ENCODE data around the gene SLC6A3. TPM values are rescaled to one million over a fixed set of nuclear protein-coding genes. Genes with fewer than 3 reads are reported as not detected.

The SLC6A3 gene
- total RNA-seq, 4 donors from 2014 or later: not detected

DNA sequence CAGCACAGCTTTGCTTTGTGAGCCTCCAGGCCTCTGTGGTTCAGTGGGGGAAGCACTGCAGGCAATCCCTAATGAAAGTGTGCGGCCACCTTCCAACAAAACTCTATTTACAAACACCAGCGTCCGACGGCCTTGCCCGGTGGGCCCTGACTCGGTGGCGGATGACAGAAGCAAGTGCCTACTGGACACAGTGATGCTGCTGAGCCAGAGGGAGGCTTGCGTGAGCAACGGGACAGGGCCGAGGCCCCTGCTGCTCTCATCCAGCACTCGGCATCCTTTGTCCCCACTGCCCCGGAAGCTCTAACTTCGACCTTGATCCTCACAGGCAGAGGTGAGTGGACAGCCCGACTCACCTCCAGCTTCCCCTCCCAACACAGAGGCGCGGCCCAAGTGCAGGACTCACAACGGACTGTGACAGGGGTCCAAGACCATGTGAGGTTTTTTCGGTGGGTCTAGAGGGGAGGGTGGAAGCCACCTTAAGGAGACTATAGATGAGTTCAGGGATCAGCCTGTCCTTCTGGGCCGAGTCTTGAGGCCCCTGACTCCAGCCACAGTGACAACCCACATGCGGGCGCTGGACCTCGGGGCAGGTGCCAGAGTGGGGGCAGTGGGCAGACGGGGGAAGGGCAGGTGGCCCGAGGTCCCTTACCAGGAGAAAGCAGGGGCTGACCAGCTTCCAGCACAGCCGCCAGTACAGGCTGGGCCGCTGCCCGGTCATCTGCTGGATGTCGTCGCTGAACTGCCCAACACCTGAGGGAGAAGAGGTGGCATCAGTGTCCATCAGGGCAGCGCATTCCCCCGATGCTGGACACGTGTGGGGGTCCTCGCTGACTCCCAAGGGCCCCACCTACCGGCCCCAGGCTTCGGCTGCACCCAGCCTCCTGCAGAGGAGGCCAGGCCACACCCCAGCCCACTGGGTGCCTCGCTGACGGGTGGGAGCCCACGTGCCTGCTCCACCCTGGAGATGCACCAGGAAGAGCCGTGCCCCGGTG is 39.4 kb downstream of the SLC6A3 start:
- ATAC-seq (no peak), DNase-seq (no peak)

DNA sequence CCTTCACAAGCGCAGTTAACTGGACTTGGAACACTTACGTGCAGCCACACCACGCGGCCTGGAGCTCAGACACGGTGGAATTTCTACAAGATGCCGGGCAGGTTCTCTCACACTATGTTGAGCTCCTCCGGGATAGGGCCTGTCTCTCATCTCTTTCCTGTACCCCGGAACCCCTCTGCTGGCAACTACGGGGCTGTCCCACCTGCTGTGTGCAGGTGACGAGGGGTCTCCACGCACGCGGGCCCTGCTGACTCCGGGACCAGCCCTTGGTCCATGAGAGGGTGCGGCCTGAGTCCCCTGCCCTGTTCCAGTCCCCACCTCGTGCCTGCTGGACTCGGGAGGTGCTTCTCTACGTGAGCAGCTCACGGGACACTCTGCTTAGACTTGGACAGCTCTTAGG is 40.1 kb downstream of the SLC6A3 start:
- TF ChIP-seq POLR2A (IDR thresholded peaks at IDR 0.05): no peak
- TF ChIP-seq, protein P1, sequence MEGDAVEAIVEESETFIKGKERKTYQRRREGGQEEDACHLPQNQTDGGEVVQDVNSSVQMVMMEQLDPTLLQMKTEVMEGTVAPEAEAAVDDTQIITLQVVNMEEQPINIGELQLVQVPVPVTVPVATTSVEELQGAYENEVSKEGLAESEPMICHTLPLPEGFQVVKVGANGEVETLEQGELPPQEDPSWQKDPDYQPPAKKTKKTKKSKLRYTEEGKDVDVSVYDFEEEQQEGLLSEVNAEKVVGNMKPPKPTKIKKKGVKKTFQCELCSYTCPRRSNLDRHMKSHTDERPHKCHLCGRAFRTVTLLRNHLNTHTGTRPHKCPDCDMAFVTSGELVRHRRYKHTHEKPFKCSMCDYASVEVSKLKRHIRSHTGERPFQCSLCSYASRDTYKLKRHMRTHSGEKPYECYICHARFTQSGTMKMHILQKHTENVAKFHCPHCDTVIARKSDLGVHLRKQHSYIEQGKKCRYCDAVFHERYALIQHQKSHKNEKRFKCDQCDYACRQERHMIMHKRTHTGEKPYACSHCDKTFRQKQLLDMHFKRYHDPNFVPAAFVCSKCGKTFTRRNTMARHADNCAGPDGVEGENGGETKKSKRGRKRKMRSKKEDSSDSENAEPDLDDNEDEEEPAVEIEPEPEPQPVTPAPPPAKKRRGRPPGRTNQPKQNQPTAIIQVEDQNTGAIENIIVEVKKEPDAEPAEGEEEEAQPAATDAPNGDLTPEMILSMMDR (IDR thresholded peaks at IDR 0.05 in 4 of 5, conservative IDR thresholded peaks at IDR 0.05 in 1 of 5): no peak
- H3K4me3 ChIP-seq: no peak overlapping the region
- H3K9me3 ChIP-seq: no peaks in the 10 kb centered on the region
- ATAC-seq (no peak), DNase-seq (no peak)
- H3K4me1 ChIP-seq: no peaks in the 10 kb centered on the region
- no peak overlapping the region for H3K27ac ChIP-seq
- in situ Hi-C loops (cut with MboI; ENCODE audit: low sequenced_read_pairs in 4 of 4): no loop called here
- intact Hi-C loops (cut with DNase I; ENCODE audit: low total_unique reads): no loop called here
- no peaks in the 10 kb centered on the region for H3K36me3 ChIP-seq
- H3K27me3 ChIP-seq: peaks cover 0 to 8% (median 5%) of the 10 kb centered on the region in 3 donors

More for the DNA sequence above, 39.4 kb downstream of the SLC6A3 start:
- H3K4me1 ChIP-seq: no peaks in the 10 kb centered on the region
- intact Hi-C loops (cut with DNase I; ENCODE audit: low total_unique reads) (no loop called here), in situ Hi-C loops (cut with MboI; ENCODE audit: low sequenced_read_pairs in 4 of 4) (no loop called here)
- H3K4me3 ChIP-seq: no peak overlapping the region
- no peaks in the 10 kb centered on the region for H3K36me3 ChIP-seq
- TF ChIP-seq POLR2A (IDR thresholded peaks at IDR 0.05): no peak
- TF ChIP-seq, protein P1 (IDR thresholded peaks at IDR 0.05 in 4 of 5, conservative IDR thresholded peaks at IDR 0.05 in 1 of 5): no peak
- H3K9me3 ChIP-seq: no peaks in the 10 kb centered on the region
- H3K27ac ChIP-seq: no peak overlapping the region
- H3K27me3 ChIP-seq: peaks cover 0 to 14% (median 5%) of the 10 kb centered on the region in 3 donors

DNA sequence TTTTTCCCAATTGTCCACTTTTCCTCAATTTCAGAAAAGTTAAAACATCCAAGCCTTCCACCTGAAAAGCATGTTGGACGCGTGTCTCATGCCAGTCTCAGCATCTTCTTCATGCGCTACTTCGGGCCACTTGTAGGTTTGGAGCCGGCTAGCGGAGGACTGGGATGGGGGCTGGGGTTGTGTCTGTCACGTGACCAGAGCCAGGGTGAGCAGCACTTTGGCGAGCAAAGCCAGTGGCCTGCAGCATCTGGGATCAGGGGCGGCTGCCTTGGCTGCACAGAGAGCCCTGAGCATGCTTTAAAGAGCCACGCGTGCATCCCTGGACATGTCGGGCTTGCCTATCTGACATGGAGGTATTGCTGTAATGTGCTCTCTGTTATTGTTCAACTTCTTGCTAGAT is 41.2 kb downstream of the SLC6A3 start:
- ATAC-seq (no peak), DNase-seq (no peak)
- in situ Hi-C loops (cut with MboI; ENCODE audit: low sequenced_read_pairs in 4 of 4): no loop called here
- no peak overlapping the region for H3K4me3 ChIP-seq
- H3K27me3 ChIP-seq: peaks cover 4 to 8% (median 8%) of the 10 kb centered on the region in 3 donors
- no peaks in the 10 kb centered on the region for H3K36me3 ChIP-seq
- H3K9me3 ChIP-seq: no peaks in the 10 kb centered on the region
- no peak overlapping the region for H3K27ac ChIP-seq
- intact Hi-C loops (cut with DNase I; ENCODE audit: low total_unique reads): no loop called here
- TF ChIP-seq, protein P1 (IDR thresholded peaks at IDR 0.05 in 4 of 5, conservative IDR thresholded peaks at IDR 0.05 in 1 of 5): no peak
- no peak for TF ChIP-seq POLR2A (IDR thresholded peaks at IDR 0.05)
- no peaks in the 10 kb centered on the region for H3K4me1 ChIP-seq

DNA sequence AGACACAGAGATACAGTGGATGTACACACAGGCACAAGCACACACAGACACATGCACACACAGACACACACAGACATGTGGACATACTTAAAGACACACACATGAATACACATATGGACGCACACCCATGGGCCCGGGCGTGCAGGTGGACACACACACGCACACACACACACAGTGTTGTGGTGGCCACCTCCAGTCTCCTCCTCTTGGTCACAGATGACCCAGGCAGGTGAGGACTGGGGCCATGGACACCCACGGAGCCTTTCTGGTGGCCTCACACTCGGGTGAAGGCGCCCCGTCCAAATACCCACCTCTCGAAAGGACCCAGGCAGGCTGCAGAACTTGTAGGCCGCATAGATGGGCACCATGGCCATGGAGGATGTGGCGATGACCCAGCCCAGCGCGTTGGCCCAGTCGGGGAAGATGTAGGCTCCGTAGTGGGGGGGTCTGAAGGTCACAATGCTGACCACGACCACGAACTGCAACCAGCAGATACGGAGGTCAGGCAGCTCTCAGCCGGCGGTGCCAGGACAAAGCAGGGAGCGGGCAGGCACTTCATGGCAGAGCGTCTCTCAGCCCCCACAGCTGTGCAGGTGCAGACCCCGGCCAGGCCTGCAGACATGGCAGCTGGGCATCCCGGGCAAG is 42.5 kb downstream of the SLC6A3 start:
- in situ Hi-C loops (cut with MboI; ENCODE audit: low sequenced_read_pairs in 4 of 4) (no loop called here), intact Hi-C loops (cut with DNase I; ENCODE audit: low total_unique reads) (no loop called here)
- Histone ChIP-seq H3K36me3 (no peaks in the 10 kb centered on the region), H3K4me1 (no peaks in the 10 kb centered on the region), H3K4me3 (no peak overlapping the region), H3K27me3 (peaks cover 4 to 12% (median 8%) of the 10 kb centered on the region in 3 donors), H3K9me3 (no peaks in the 10 kb centered on the region), H3K27ac (no peak overlapping the region)
- DNase-seq (no peak), ATAC-seq (no peak)
- TF ChIP-seq, protein P1 (IDR thresholded peaks at IDR 0.05 in 4 of 5, conservative IDR thresholded peaks at IDR 0.05 in 1 of 5): no peak
- no peak for TF ChIP-seq POLR2A (IDR thresholded peaks at IDR 0.05)
